ENCODE measurements around the gene HIGD1A. TPM values are rescaled to one million over a fixed set of nuclear protein-coding genes. Genes with fewer than 3 reads are reported as not detected.

HIGD1A gene
- 10 to 100 TPM; 24.5 to 28.5 (median 28.2) TPM for total RNA-seq
- 62.8 TPM for total RNA-seq (2013)

DNA sequence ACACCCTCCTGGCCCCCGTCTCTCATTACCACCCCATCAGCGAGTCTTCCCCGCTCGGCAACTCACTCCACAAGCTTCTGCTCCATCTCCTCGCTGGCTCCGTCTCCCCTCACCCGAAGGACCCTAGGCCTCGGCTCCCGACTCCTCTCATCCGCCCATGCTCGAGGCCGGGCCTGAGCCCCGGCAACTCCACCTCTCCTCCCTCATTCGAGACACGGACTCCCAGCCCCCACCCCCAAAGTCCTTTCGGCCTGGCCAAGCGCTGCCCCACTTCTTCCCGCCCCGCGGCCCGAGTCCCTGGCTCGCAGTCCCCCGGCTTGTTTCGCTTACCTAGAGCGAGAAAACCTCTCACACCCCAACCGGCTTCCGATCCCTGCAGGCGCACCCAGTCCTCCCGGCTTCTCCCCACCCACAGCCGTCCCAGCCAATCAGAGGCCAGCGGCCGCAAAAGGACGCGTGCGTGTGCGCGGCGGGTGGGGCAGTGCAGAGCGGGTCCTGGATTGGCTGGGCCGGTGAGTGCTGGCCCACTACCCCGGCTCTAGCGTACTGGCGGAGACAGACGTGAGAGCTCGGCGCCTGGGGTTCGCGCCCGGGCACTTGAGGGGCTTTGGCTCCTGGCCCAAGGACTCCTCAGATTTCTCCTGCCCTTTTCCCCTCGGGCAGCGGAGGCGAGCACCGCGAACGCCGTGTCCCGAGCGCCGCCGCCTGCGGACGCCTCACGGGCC is at the start of gene HIGD1A:
TSS of gene HIGD1A (minus strand) at position 385 of the 725 bp plus-strand sequence. CDS start 10,237 bp downstream, outside the sequence.
- Histone ChIP-seq H3K27ac (ENCODE audit: low read length) (peak within 1 kb of the TSS; percentile 89), H3K4me1 (ENCODE audit: control insufficient read depth, insufficient read depth, low read length) (peaks cover 18% of the 10 kb centered on the region), H3K9me3 (ENCODE audit: control insufficient read depth, insufficient read depth, low read length) (no peaks in the 10 kb centered on the region), H3K27me3 (ENCODE audit: control insufficient read depth, insufficient read depth, low read length) (no peaks in the 10 kb centered on the region), H3K4me3 (ENCODE audit: low read length) (peak within 1 kb of the TSS; percentile 98), H3K36me3 (ENCODE audit: control insufficient read depth, insufficient read depth, low read length) (no peaks in the 10 kb centered on the region)
- H3K27me3 Mint-ChIP-seq (ENCODE audit: low read depth in 2 of 2): peaks cover 13 to 26% of the 10 kb centered on the region in 2 donors
- peak; percentile 88 to 96 for DNase-seq
- WGBS (ENCODE audit: insufficient coverage): under 1% methylated on average over 63 of the region's 63 CpGs
- peak within 1 kb of the TSS; percentile 83 to 97 for H3K27ac Mint-ChIP-seq
- H3K36me3 Mint-ChIP-seq: no peaks in the 10 kb centered on the region
- TF ChIP-seq, protein P1, sequence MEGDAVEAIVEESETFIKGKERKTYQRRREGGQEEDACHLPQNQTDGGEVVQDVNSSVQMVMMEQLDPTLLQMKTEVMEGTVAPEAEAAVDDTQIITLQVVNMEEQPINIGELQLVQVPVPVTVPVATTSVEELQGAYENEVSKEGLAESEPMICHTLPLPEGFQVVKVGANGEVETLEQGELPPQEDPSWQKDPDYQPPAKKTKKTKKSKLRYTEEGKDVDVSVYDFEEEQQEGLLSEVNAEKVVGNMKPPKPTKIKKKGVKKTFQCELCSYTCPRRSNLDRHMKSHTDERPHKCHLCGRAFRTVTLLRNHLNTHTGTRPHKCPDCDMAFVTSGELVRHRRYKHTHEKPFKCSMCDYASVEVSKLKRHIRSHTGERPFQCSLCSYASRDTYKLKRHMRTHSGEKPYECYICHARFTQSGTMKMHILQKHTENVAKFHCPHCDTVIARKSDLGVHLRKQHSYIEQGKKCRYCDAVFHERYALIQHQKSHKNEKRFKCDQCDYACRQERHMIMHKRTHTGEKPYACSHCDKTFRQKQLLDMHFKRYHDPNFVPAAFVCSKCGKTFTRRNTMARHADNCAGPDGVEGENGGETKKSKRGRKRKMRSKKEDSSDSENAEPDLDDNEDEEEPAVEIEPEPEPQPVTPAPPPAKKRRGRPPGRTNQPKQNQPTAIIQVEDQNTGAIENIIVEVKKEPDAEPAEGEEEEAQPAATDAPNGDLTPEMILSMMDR (IDR thresholded peaks at IDR 0.05): no peak
- no peaks in the 10 kb centered on the region for H3K9me3 Mint-ChIP-seq
- peaks cover 38 to 46% of the 10 kb centered on the region in 2 donors for H3K4me1 Mint-ChIP-seq
- intact Hi-C loops (cut with micrococcal nuclease): loop anchor here (1.0 to 2.0 kb wide), 2 partner anchors 23 to 77 kb away; no protein-coding TSS in a partner anchor
- peak within 1 kb of the TSS; percentile 91 for H3K4me3 Mint-ChIP-seq
- peak; percentile 97 to 100 (median 99) for ATAC-seq

GRCh38 chr3:42853739-42854302 is 49.5 kb upstream of the HIGD1A start:
- peaks cover 0 to 4% of the 10 kb centered on the region in 2 donors for H3K27me3 Mint-ChIP-seq (ENCODE audit: low read depth in 2 of 2)
- Histone ChIP-seq H3K9me3 (ENCODE audit: control insufficient read depth, insufficient read depth, low read length) (no peaks in the 10 kb centered on the region), H3K27me3 (ENCODE audit: control insufficient read depth, insufficient read depth, low read length) (no peaks in the 10 kb centered on the region), H3K36me3 (ENCODE audit: control insufficient read depth, insufficient read depth, low read length) (no peaks in the 10 kb centered on the region), H3K4me3 (ENCODE audit: low read length) (no peak overlapping the region), H3K27ac (ENCODE audit: low read length) (no peak overlapping the region), H3K4me1 (ENCODE audit: control insufficient read depth, insufficient read depth, low read length) (no peaks in the 10 kb centered on the region)
- H3K4me3 Mint-ChIP-seq: no peak overlapping the region
- H3K9me3 Mint-ChIP-seq: no peaks in the 10 kb centered on the region
- peaks cover 4 to 8% of the 10 kb centered on the region in 2 donors for H3K4me1 Mint-ChIP-seq
- no peak overlapping the region for H3K27ac Mint-ChIP-seq
- ATAC-seq (no peak), DNase-seq (no peak)
- 93% methylated on average over 4 of the region's 4 CpGs for WGBS (ENCODE audit: insufficient coverage)
- no peaks in the 10 kb centered on the region for H3K36me3 Mint-ChIP-seq
- intact Hi-C loops (cut with micrococcal nuclease): no loop called here
- TF ChIP-seq, protein P1 (IDR thresholded peaks at IDR 0.05): no peak

DNA sequence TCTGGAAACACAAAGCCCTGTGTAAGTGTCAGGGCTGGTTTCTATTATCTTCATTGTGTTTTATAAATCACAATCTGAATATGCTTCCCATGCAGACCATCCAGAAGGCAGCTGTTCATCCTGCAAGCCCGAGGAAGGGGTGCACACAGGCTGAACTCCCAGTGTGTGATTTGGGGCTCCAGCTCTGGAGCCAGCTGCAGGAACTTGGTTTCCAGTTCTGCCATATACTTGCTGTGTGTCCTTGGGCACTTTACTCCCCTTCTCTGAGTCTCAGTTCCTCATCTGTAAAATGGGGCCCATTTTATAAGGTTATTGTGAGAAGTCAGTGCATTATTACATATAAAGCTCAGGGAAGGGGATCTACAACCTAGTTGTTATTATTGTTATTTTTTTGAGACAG is 48.8 kb upstream of the HIGD1A start:
- Histone ChIP-seq H3K36me3 (ENCODE audit: control insufficient read depth, insufficient read depth, low read length) (no peaks in the 10 kb centered on the region), H3K9me3 (ENCODE audit: control insufficient read depth, insufficient read depth, low read length) (no peaks in the 10 kb centered on the region), H3K4me1 (ENCODE audit: control insufficient read depth, insufficient read depth, low read length) (no peaks in the 10 kb centered on the region), H3K4me3 (ENCODE audit: low read length) (no peak overlapping the region), H3K27me3 (ENCODE audit: control insufficient read depth, insufficient read depth, low read length) (no peaks in the 10 kb centered on the region), H3K27ac (ENCODE audit: low read length) (no peak overlapping the region)
- 50% methylated on average over 1 of the region's 1 CpG for WGBS (ENCODE audit: insufficient coverage)
- H3K9me3 Mint-ChIP-seq: no peaks in the 10 kb centered on the region
- TF ChIP-seq, protein P1 (IDR thresholded peaks at IDR 0.05): no peak
- no peak overlapping the region for H3K4me3 Mint-ChIP-seq
- no peak overlapping the region for H3K27ac Mint-ChIP-seq
- peaks cover 10 to 12% of the 10 kb centered on the region in 2 donors for H3K4me1 Mint-ChIP-seq
- no peaks in the 10 kb centered on the region for H3K36me3 Mint-ChIP-seq
- DNase-seq: no peak
- ATAC-seq: no peak
- intact Hi-C loops (cut with micrococcal nuclease): no loop called here
- H3K27me3 Mint-ChIP-seq (ENCODE audit: low read depth in 2 of 2): no peaks in the 10 kb centered on the region
